Hippocampal formation (tissue), 2 donors: ENCODE measurements around the gene FAM174C.

ENCODE experiments used
- DNase-seq, 2 donors: peaks; one replicate each; lab custom pipeline; 2025; lab: John Stamatoyannopoulos, UW

The FAM174C gene

DNA sequence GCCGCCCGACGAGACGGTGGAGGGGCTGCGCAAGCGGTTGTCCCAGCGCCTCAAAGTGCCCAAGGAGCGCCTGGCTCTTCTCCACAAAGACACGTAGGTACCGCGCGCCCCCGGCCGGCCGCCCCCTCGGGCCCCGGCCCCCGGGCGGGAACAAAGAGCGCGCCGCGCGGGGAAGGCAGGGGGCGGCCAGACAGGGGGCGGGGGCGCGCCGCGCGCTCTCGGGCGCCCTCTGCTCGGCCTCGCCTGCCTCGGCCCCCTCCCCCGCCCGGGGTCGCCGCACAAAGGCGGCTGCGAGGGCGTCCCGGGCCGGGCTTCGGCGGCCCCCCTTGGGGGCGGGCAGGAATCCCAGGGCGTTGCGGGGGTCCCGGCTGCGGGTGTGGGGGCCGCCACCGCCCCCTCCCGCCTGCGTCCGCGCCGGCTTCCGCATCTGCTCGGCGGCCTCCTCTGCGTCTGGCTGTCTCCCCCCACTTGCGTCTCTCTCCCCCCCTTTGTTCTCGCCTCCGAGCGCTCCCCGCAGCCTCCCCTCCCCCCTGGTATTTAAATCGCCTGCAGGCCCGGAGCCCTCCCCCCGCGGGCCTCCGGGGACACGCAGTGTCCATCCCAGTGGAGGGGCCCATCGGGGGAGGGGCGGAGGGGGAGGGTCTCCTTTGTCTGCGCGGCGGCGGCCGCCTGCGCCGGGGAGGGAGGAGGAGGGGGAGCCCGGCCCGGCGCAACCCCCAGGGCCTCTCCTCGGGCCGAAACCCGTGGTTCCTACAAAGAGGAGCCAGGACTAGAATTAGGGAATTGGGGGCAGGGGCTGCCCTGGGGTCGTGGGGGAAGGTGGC lies 24.7 kb upstream of the FAM174C start:
- DNase-seq, result peak; percentile 70 to 77

DNA sequence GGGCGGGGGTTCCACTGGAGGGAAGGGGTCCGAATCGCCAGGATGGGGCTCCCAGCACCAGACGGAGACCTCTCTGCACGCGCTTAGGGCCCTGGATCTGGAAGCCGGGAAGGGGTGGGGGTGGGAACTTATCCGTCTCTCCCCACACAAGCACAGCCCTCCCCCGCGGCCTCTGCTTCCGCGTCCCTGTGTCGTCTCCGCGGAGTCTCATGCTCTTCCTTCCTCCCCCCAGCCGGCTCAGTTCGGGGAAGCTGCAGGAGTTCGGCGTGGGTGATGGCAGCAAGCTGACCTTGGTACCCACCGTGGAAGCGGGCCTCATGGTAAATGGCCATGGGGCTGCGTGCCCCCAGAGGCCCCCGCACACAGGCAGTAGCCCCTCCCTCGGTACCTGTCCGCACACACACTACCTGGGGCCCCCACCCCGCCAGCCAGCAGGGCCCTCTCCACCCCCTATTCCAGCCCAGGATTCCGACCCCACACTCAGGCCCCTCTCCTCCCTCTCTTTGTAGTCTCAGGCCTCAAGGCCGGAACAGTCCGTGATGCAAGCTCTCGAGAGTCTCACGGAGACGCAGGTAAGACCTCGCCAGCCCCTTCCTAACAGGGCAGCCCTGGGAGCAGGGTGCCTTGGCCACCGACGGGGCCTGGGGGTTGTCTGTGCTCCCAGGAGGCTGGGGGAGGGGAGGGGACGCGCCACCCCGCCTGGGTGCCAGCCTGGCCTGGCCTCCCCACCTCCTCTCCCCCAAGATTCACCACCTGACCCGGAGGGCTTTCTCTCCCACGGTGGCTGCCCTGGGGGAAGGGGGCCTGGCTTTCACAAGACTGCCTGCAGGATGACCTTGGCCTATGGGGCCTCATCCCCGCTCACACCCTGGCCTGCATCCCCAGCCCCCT lies 23.8 kb upstream of the FAM174C start:
- peak in 1 of 2 donors; percentile 50 for DNase-seq

DNA sequence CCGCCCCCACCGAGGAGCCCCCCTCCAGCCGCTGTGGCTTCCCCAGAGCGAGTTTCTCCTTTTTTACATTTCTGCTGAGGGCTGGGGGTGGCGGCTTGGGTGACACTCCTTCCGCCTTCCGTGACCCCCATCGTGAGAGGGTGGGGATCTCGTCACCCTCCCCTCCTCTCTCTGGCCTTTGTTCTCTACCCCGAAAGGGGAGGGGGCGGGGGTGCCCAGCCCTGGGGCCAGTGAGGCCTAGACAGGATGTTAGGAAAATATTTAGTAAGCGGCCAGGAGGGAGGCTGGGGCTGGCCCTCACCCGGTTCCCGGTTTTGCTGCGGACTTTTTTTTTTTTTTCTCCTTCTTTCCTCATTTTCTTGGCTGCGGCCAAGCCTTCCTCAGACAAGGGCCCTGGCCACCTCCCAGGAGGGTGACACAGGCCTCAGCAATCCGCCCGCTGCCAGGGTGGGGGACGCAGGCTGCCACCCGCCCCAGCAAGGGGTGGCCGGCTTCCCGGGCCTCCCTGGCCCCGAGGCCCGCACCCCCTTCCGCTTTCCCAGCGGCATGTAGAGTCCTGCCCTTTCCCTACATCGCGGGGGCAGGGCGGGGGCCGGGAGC lies 23.0 kb upstream of the FAM174C start:
- peak; percentile 75 to 88 for DNase-seq

DNA sequence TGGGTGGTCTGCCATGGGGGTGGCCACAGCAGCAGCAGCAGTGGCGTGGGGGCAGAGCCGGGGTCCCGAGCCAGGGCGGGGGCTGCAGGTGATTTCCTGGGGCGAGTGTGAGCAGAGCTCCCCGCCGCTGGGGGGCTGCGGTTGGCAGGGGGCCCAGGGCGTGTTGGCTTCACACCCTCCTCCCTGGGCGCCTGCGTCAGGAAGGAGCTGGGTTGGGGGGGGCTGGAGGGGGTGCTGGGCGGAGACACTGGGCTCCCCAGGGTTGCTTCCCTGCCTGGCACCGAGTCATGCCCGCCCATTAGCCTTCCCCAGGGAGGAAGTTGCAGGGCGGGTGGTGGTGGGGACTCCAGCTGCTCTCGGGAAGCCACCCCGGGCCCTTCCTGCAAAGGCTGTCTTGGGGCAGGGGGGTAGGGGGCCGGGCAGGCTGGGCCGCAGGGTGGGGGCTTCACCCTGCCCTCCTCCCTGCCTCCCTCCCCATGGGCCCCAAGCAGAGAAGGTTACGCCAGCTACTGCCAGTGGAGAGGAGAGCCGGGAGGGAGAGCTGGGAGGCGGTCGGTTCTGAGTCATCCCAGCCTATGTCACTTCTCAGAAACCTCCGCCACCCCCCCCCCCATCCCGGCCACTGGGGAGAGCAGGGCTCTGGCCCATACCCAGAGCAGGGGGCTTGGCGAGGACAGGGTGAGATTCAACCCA lies 22.4 kb upstream of the FAM174C start:
- peak; percentile 91 to 92 for DNase-seq

DNA sequence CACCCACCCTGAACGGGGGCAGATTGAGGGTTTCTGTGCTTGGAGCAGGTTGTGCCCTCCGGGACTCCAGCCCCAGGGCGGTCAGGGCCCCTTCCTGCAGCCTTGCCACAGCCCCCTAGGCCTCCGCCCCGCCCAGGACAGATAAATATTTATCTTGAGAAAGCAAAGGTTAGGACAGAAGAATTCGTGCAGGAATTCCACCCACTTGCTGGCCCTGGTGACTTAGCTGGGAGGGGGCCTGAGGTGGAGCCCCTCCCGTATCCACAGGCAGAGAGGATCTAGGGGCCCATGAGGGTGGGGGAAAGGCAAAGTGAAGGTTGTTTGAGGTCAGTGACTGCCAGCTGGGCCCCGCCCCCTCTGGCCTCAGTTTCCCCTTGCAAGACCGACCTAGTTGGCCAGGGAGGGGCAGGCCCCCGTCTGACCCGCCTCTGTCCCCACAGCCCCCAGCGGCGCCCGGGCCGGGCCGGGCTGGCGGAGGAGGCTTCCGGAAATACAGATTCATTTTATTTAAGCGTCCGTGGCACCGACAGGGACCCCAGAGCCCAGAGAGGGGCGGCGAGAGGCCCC lies 21.7 kb upstream of the FAM174C start:
- DNase-seq, result no peak

DNA sequence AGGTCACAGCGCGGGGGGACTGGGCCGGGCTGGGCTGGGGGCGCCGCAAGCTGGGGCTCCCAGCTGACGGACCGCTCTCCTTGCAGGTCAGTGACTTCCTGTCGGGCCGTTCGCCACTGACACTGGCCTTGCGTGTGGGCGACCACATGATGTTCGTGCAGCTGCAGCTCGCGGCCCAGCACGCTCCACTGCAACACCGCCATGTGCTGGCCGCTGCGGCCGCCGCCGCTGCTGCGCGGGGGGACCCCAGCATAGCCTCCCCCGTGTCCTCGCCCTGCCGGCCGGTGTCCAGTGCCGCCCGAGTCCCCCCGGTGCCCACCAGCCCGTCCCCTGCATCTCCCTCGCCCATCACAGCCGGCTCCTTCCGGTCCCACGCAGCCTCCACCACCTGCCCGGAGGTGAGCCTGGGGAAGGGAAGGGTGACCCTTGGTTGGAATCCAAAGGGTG lies 21.2 kb upstream of the FAM174C start:
- peak; percentile 27 to 39 for DNase-seq

DNA sequence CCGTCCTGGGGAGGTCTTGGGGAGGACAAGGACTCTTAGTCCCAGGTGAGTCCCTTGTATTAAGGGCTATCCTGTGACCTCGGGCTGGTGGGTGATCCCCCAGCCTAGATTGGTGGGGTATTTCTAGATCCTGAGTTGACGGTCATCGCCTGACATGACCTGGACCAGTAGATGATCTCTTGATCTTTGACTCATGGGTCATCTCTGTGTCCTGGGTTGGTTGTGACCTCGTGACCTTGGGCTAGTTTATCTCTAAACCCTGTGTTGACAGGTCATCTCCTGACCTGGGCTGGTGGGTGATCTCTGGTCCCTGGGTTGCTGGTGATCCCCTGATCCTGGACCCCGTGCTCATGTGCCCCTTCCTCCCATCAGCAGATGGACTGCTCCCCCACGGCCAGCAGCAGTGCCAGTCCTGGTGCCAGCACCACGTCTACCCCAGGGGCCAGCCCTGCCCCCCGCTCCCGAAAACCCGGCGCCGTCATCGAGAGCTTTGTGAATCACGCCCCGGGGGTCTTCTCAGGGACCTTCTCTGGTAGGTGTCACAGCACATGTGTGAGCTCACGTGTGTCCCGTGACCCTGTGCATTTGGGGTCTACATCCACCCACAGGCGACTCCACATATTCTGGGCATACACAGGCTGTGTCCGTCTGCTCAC lies 20.7 kb upstream of the FAM174C start:
- DNase-seq, result no peak

DNA sequence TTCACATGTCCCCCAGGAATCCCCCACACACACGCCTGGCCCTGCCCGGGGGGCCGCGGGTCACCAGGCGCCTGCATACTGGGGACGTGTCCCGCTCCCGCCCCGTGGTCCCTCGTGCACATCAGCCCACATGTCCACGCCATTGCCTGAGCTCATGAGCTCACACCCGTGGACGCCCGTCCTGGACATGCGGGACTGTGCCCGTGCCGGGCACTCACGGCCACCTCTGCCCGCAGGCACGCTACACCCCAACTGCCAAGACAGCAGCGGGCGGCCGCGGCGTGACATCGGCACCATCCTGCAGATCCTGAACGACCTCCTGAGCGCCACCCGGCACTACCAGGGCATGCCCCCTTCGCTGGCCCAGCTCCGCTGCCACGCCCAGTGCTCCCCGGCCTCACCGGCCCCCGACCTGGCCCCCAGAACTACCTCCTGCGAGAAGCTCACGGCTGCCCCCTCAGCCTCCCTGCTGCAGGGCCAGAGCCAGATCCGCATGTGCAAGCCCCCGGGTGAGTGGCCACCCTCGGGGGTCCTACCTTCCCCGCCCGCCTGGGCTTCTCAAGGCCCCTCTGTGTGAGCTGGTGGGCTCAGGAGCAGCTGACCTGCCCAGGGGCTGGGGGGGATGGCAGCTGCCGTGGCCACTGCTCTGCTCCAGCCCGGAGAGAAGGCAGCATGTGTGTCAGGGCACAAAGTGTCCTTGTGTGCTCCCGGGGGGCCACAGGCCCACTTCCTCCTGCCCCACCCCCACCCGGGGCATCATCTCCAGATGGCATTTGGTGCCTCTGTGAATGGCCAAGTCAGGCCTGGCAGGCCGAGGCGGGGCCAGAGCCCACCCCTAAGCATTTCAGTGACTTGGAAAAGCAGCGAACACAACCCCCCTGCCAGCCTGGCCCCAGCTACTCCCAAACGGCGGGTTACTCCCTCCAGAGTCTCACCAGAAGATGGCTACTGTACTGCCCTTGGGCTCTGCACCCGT lies 19.9 kb upstream of the FAM174C start:
- peak; percentile 55 to 83 for DNase-seq

DNA sequence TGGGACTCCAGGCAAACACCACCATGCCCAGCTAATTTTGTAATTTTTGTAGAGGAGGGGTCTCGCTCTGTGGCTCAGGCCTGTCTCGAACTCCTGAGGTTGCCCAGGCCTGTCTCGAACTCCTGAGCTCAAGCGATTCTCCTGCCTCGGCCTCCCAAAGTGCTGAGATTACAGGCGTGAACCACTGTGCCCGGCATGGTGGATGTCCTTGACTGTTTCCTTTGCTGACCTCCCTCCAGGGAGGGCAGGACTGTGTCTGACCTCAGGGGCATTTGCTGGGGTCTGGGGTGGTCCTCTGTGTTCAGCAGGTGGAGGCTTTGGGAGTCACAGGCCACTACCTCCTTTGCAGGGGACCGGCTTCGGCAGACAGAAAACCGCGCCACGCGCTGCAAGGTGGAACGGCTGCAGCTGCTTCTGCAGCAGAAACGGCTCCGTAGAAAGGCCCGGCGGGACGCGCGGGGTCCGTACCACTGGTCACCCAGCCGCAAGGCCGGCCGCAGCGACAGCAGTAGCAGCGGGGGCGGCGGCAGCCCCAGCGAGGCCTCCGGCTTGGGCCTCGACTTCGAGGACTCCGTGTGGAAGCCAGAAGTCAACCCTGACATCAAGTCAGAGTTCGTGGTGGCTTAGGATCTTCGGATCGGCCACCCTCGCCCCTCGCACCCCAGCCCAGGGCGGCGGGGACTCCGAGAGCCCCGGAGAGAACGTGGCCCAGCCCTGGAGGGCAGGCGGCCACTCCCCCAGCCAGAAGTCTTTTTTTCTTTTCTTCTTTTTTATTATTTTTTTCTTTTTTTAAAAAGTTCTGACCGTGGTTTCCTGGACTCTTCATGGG lies 18.5 kb upstream of the FAM174C start:
- DNase-seq, result no peak

DNA sequence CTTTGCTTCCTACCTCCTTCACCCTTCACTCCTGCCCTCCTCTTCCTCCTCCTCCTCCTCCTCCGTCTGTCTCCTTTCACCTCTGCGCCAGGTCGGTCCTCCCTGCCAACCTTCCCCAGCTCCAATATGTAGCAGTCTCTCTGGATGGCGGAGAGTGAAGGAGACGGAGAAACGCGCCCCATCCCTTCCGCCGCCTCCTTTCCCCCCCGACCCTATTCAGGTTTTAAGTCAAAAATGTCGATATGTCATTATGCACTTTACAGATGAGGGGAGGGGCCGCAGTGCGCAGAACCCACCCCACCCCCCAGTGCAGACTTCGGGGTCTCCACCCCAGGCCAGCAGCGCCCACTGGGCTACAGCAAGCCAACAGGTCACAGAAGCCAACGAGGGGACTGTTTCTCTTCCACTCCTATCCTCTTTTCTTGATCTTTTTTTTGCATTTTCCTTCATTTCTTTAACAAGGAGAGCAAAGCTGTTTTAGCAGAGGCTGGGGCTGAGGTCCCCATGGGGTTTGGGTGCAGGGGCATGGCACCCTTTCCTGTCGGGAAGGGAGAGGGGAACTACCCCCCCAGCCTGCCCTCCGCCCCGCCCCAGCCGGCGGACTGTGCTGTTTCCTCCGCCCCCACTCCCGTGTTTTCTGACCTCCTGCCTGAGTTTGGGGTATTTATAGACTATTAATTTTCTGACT lies 17.7 kb upstream of the FAM174C start:
- DNase-seq, result no peak

DNA sequence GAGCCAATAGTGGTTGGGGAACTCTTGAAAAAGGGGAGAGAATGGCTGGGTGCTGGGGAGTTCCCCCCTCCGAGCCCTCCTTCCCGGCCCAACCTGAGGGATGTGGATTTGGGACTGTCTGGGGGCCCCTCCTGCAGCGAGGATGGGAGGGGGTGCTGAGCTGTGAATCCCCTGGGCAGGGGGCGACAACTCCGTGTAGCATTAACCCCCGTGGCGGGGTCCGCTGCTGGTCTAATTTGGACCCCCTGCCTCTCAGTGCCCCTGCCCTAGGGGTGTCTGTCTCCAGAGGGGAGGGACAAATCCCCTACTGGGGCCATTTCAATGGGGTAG lies 17.2 kb upstream of the FAM174C start:
- no peak for DNase-seq

DNA sequence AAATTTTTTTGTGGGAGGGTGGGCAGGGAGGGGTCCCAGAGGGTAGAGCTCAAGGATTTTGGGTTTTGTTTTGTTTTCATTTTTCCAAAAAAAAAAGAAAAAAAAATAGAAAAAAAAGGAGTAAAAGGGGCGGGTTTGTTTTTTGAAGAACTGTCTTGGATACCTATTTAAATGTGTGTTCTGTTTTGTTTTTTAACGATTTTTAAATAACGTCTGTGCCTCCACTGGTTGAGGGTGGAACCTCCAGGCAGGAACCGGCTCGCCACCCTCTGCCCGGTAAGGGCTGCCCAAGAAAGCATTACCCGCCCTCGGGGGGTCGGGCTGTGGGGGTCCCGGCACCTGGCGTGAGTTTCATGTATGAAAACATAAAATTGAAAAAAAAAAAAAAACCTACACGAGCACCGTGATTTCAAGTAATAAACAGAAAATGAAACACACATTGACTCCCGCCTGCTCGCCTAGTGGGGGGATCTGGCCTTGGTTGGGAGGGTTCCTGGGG lies 16.6 kb upstream of the FAM174C start:
- no peak for DNase-seq

DNA sequence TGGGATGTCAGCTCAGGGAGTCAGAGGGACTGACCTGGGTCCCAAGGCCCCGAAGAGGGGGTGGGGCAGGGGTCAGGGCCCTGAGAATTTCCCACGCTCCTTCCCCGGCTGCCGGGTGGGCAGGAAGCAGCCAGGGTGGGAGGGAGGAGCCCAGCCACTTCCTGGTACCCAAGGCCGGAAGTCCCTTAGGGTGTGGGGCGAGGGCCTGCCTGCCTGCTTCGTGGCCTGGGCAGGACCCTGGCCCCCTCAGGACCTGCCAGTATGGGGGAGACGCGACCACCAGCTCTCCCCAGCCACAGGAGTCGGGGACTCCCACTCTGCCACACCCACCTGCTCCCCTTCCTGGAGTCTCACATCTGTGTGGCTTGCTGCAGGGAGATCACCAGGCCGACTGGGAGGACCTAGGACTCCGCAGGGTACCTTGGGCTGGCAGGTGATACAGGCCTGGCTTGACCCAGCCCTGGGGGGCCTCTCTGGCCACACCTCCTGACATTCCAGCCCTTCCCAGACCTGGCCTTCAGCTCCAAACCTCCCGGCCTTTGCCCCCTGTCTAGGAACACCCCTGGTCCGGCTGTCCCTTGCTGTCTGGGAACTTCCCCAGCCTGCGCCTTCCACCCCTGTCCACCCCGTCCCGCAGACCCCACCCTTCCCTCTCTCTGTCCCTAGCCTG lies 16.0 kb upstream of the FAM174C start:
- DNase-seq, result no peak

DNA sequence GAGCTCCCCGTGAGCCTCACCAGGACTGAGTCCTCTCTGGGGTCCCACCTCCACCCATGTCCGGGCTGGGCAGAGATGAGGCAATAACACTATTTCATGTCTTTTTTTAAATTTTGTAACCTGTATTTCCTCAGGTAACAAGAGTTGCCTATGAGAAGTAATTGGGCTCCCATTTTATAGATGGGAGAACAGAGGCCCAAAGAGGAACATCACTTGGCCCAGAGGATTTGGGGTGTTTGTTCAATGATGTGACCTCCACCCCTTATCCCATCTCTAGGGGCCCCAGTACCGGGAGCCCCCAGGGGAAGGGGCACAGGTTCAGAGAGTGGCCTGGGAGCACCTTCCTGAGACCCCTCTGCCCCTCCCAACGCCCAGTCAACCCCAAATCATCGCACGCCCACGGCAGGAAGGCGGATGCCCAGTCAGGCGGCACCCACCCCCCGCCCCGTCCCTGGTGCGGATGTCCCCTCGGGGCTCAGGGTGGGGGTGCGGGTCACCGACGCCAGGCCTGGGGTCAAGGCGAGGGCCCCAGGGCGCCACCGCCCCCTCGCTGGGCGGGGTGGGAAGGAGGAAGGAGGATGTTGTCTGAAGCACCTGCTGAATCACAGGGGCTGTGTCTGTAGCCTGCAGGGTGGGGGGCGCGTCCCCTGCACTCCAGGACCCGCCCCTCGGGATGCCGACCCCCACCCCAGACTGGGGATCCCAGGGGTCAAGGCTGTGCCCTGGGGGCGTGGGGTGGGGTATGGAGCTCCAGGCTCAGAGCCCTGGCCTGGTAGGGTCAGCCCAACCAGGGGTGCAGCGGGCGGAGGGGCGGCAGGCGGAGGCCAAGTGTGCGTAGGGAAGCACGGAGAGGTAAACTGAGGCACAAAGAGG lies 15.2 kb upstream of the FAM174C start:
- DNase-seq, result no peak

DNA sequence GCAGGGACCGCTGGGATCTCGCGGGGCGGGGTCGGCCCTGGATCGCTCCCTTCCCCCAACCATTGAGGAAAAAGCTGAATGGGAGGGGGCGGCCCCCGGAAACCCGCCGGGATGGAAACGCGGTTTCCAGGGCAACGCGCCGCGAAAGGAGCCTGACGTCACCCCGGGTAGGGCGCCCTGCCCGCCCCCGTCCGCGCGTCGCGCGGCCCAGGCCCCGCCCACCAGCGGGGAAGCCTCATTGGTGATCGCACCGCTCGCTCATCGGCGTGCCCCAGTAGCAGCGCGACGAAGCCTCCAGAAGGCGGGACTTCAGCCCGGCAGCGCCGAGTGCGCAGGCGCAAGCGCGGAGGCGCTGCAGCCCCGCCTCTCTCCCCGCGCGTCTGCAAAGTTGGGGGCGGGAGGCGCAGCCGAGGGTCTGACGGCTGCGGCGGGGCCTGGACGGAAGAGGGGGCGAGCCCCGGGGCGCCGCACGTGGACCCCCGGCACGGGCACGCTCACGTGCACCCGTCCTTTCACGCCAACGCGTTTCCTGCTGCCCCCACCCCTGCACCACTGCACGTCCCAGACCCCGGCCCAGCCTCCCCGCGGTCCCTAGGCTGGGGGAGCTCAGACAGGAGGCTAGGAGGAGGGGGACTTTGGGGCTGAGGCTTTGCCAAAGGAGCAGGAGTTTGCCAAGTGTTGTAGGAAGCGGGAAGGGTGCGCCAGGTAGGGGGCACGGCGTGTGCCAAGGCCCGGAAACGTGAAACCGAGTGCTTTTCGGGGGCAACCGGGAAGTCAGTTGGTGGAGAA lies 14.4 kb upstream of the FAM174C start:
- DNase-seq, result peak; percentile 91 to 92

DNA sequence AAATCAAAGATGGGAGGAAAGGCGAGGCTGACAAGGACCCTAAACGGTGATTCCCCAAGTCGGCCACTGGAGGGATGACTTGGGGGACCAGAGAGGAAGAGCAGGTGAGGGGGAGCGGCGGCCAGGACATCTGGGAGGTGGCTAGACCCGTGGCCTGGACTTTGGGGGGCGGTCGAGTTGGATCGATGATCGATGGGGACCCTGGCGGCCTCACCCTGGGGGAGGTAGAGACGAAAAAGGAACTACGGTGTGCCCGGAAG lies 13.9 kb upstream of the FAM174C start:
- no peak for DNase-seq
